Activated CD8-positive, alpha-beta memory T cell treated with anti-CD3 and anti-CD28 coated beads, Interleukin-2, amount 50 U/mL, for 48 hours (primary cell): ENCODE data around the gene KIAA1614.
"Not testable (repeated sequence)": the region's sequence is repeated elsewhere in the genome, so short reads cannot be mapped to it uniquely, and the experiment has no call there.

ENCODE experiments used
- DNase-seq: peaks from one replicate; pipeline ENCODE4 v3.0.0-alpha.2; 2020

KIAA1614 gene

DNA sequence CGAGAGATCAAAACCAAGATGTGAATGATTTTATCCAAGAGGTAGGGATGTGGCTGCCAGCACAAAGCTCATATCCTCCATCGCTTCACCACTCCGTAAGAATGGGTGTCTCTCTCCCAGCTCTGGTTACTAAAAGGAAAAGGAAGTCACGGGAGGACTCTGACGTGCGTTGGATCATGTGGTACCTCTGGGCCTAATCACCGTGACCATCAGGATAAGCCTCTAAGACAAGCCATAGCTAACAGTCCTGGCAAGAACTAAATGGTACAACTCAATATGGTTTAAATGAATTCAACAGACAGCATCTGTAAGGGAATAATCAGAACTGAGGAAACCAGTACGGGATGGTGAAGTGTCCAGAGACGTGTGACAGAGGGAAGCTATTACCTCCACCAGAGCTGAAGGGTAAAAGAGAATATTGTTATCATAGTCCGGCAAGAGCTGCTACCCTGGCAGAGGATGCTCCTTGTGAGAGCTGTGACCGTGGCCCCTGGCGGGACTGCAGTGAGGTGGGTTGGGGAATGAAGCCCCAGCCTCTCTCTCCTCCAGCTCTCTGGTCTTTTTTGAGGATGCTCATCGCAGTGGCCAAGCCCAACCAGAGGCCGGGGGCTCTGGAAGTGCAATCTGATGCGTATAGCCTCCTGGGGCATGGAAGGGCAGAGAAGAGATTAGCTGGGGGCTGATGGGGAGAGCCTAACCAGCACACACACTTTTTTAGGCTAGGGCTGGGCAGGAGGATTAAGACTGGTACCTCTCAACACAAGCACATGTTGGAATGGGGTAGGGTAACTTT is 54.2 kb downstream of the KIAA1614 start:
- DNase-seq = no peak

GRCh38 chr1:180967558-180967957 is 54.9 kb downstream of the KIAA1614 start:
- no peak for DNase-seq

DNA sequence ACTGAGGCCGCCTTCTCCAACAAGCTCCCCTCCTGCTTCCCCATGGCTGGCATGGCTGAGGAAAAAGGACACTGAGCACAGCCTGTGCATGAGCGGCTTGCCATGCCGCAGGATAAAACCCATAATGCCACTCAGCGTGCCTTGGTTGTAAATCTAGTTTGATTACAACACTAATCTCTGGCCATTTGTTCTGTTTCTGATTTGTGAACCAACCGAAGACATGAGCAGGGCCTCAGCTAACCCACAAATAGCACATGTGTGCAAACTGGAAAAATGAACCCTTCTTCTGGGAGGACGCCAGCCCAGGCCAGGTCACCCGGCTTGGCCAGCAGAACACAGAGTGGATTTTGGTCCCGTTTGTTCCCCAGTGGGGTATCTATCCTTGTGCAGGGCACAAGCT is 56.1 kb downstream of the KIAA1614 start:
- DNase-seq = not testable (repeated sequence)

- no peak for DNase-seq
Observed at GRCh38 chr1:180969434-180969833, 56.7 kb downstream of the KIAA1614 start.

DNA sequence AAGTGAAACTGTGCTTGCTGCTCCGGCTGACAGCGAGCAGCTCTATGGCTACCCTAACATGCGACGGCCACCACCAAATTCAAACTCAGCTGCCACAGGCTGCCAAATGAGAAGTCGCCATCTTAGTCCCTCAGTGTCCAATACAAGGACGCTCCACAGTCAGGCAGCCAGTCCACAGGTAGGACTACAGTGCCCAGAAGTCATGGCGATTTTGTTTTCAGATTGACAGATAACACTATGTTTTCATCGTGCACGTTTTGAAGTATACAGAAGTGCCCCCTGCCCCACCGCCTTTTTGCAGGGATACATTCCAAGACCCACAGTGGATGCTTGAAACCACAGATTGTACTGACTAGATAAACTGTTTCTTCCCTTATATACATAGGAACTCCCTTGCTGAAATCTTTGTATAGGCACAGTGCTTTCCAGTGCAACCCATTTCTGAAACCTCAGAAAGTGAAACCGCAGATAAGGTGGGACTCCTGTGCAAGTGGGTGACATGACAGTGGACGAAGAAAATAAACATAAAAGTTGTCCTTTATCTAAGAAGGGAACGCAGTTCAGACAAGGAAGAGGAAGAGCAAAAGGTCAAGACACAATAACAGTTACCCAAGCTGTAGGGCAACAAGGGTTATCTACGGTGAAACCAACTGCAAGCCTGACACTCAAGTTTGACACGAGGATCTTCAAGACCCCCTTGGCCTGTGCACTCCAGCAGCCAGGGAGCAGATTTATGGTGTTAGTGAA is 57.8 kb downstream of the KIAA1614 start:
- no peak for DNase-seq

- no peak for DNase-seq
Observed at GRCh38 chr1:180971273-180971997, 58.7 kb downstream of the KIAA1614 start.

GRCh38 chr1:180973369-180973768 is 60.7 kb downstream of the KIAA1614 start:
- DNase-seq = no peak

DNA sequence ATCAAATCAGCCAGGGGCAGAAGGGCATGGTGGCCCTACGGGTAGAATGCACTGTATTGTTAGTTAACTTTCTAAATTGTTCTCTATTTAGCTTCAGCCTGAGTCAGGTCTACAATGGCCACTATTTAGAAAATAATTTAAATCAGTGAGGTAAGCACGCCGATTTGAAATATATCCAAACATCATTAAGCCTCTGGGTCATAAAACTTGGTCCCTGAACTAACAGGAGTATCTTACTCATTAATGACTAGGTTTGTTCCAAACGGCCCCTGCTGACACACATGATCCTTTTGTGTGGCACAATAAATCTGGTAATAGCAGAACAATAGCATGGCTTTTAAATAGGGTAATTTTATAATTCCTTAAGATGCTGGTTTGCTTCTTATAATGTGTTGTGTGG is 61.5 kb downstream of the KIAA1614 start:
- DNase-seq = no peak

DNA sequence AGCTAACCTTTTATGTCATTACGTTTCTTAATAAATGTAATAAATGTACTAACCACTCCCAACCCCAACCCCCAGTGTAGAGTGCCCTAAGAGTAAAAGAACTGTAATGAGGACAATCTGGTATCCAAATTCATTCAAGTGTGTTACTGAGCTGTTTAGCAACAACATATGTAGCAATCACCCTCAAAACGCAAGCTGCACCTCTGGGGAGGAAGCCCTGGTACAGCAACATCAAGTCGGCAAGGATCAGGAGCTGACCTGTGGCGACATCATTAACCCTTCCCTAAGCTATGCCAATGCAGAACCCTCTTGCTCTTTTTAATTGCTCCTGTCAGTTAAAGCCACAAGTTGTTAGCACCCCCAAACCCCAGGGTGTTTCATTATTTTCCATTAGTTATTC is 62.9 kb downstream of the KIAA1614 start:
- DNase-seq = no peak

- no peak for DNase-seq
Observed at GRCh38 chr1:180976191-180976590, 63.5 kb downstream of the KIAA1614 start.

DNA sequence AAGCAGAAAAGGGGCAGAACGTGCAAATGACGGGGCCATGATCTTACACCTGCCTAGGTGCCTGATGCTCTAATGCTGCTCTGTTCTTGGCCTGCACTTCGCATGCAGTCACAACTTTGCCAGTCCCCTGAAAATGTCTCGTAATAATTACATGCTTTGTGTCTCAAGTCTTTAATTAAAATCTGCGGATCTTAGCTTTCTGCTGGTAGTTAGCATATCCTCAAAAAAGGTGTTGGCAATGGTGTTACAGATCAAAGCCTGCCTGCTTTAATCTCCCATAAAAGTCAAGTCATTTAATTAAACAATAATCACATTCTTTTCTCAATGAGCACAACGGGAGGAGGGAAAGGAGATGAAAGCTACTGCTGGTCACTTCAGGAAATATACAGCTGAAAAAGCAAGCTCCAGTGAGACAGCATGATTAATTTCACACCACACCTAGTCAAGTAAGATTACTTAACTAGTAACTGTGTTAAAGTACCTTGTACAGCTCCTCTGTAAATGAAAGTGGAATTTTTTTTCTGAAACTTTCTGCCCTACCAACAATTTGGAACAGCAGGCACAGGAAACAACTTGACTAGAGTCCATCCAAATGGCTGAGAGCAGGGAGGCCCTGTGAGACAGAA is 64.1 kb downstream of the KIAA1614 start:
- no peak for DNase-seq

DNA sequence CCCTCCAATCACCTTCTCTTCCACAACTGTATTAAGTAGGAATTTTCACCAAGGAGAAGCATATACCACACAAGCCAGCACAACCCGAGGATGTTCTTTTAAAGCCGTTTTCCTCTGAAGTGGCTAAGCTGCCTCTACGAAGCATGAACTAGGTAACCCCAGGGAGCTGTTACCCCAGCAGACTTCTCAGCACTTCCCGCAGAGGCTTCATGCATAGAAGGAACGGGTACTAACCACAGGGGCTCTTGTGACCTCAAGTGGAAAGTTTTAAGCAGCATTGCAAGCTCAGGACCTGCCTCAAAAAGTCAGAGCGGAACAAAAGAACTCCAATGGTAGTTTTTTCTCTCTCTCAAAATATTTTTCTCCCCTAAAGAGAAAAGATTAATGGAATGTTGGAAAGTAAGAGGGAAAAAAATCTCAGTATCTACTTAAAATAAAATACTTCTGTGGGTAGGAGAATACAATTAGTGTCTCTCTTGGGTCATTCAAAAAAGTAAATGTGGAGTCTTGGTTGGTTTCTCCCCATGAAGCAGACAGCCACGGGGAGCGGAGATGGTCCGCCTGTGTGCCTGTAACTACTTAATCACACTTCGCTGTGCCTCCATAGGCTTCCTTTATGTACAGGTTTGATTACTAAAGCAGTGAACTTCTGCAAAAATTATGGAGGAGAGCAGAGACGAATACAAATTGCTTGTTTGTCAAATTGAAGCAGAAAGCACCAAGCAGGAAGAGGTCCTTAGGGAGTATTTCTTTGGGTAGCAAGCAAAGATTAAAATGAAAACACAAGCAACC is 69.1 kb downstream of the KIAA1614 start:
- DNase-seq = no peak

DNA sequence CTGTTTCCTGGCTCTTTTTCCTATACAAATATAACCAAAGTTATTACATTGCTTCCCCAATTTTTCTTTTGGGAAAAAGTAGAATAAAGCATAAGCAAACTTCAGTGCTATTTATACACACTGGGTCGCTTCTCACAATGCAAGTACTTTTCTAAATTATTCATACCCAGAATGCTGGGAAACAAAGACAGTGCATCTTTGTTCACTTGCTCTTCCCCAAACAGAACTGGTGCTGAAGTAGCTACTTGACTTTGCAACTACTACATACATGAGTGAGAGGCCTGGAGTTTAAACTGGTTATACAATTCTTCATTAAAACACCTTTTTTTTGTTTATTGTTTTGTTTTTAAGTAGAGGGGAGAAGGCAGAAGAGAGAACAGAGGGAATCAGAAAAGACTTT is 69.7 kb downstream of the KIAA1614 start:
- DNase-seq = no peak

GRCh38 chr1:180988253-180988752 is 75.6 kb downstream of the KIAA1614 start:
- no peak for DNase-seq

DNA sequence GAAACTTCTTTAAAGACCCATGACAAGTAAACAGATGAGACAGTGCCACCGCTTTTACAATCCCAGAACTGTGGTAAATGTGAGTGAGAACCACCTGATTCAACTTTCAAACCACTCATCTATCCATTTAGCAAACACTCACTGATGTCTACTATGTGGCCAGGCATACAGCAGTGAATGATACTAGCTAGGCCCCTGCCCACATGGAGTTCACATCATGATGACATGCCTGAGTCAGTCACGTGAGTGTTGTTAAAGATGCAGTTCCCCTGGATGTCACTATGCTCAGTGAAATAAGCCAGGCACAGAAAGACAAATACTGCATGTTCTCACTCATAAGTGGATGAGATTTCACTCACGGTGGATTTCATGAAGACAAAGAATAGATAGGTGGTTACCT is 81.6 kb downstream of the KIAA1614 start:
- no peak for DNase-seq

DNA sequence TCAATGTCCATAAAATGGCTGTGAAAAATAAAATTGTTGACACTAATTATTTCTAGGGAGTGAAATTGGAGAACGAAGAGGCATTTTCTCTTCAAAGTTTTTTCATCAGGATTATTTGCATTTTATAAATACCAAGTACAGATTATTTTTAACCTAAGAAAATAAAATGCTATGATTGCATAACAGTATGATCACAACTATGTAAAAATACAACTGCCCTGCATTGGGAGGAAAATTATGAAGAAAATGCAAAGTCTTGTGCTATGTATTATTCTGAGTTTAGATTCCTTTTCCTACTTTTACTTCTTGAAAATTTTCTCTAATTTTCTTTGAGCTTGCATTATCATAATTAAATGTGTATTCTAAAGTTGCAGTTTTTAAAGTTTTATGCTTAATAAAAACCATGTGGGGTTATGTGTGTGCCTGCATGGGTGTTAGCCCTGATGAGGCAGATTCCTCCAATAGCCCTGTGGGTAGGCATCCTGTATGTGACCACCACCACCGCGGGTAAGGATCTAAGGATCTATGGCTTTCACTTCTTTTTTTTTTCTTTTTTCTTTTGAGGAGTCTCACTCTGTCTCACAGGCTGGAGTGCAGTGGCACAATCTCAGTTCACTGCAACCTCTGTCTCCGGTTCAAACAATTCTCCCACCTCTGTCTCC is 85.3 kb downstream of the KIAA1614 start:
- no peak for DNase-seq
